SK-N-SH (cell line): ENCODE data around the gene LY6G6D. TPM values are rescaled to one million over a fixed set of nuclear protein-coding genes. Genes with fewer than 3 reads are reported as not detected.

Source experiments
- CTCF ChIA-PET: fragments of 300-600, 350-600 bp; formaldehyde crosslinking; extraction: SDS; loops from one replicate; lab custom pipeline; 2021; lab: Yijun Ruan, JAX
- POLR2A ChIA-PET: fragments of 350-600 bp; sonication (Branson Sonifier 250); formaldehyde crosslinking; extraction: SDS; loops from one replicate; lab custom pipeline; 2020; ENCODE audit warnings: antibody characterized with exemption, inconsistent platforms; lab: Yijun Ruan, JAX
- DNase-seq: peaks from one replicate; pipeline ENCODE4 v3.0.0; 2012
- H2AFZ ChIP-seq: fragments of 200-600 bp; sonication (generic); 2 replicates; pipeline ENCODE4 v1.8.1; 2016; ENCODE audit warnings: antibody characterized with exemption, mild to moderate bottlenecking, low read depth
- H3F3A ChIP-seq: fragments of 200-600 bp; sonication (generic); replicated peaks from 2 replicates; pipeline ENCODE3; 2016; ENCODE audit warnings: antibody characterized with exemption, mild to moderate bottlenecking; ENCODE audit not compliant: insufficient read depth
- H3K27ac ChIP-seq, 2 experiments: fragments of 200-500 bp in 1 of 2; fragments of 200-600 bp in 1 of 2; sonication (Bioruptor generic) in 1 of 2; sonication (generic), shearing (Covaris generic) in 1 of 2; 2 replicates each; pipeline versions ENCODE4 v1.5.1 to v1.6.1; 2014 to 2016; ENCODE audit warnings: low read depth in 2 of 2, inconsistent platforms in 1 of 2, low read length in 1 of 2, mild to moderate bottlenecking in 1 of 2, mixed read lengths in 1 of 2
- H3K27me3 ChIP-seq: fragments of 200-600 bp; sonication (generic), shearing (Covaris generic); 2 replicates; pipeline ENCODE4 v1.6.1; 2016; ENCODE audit warnings: mixed run types; ENCODE audit not compliant: insufficient read depth
- H3K36me3 ChIP-seq, 2 experiments: fragments of 200-500 bp in 1 of 2; fragments of 200-600 bp in 1 of 2; sonication (Bioruptor generic) in 1 of 2; sonication (generic) in 1 of 2; replicated peaks in 1 of 2; 2 replicates each; pipeline versions ENCODE3 to v1.5.1; 2014 to 2016; ENCODE audit warnings: low read length in 1 of 2, mild to moderate bottlenecking in 1 of 2; ENCODE audit not compliant: insufficient read depth in 2 of 2, control insufficient read depth in 1 of 2
- H3K4me1 ChIP-seq, 2 experiments: fragments of 200-500 bp in 1 of 2; fragments of 200-600 bp in 1 of 2; sonication (Bioruptor generic) in 1 of 2; sonication (generic), shearing (Covaris generic) in 1 of 2; 2 replicates each; pipeline versions ENCODE4 v1.5.1 to v1.6.1; 2014 to 2016; ENCODE audit warnings: low read depth in 1 of 2, low read length in 1 of 2, mixed run types in 1 of 2; ENCODE audit not compliant: insufficient read depth in 2 of 2, control insufficient read depth in 1 of 2
- H3K4me2 ChIP-seq: fragments of 200-600 bp; sonication (generic), shearing (Covaris generic); 2 replicates; pipeline ENCODE4 v1.6.1; 2017; ENCODE audit warnings: mixed run types
- H3K4me3 ChIP-seq, 2 experiments: fragments of 200-500 bp in 1 of 2; fragments of 200-600 bp in 1 of 2; sonication (Bioruptor generic) in 1 of 2; sonication (generic), shearing (Covaris generic) in 1 of 2; 2 replicates each; pipeline versions ENCODE4 v1.5.1 to v1.8.1; 2014 to 2016; ENCODE audit warnings: low read depth in 2 of 2, inconsistent platforms in 1 of 2, low read length in 1 of 2, mild to moderate bottlenecking in 1 of 2, mixed read lengths in 1 of 2, moderate library complexity in 1 of 2
- H3K79me2 ChIP-seq: fragments of 200-600 bp; sonication (generic); 2 replicates; pipeline ENCODE4 v1.8.1; 2017; ENCODE audit warnings: mild to moderate bottlenecking; ENCODE audit not compliant: insufficient read depth
- H3K9ac ChIP-seq: fragments of 200-600 bp; sonication (generic); 2 replicates; pipeline ENCODE4 v1.6.1; 2017; ENCODE audit warnings: mixed run types
- H3K9me2 ChIP-seq: fragments of 200-600 bp; sonication (generic); 2 replicates; pipeline ENCODE4 v1.6.1; 2017; ENCODE audit warnings: mixed run types
- H3K9me3 ChIP-seq: fragments of 200-600 bp; sonication (generic); 2 replicates; pipeline ENCODE4 v1.6.1; 2017; ENCODE audit warnings: mixed run types, mild to moderate bottlenecking, moderate library complexity
- H4K20me1 ChIP-seq: fragments of 200-600 bp; sonication (generic); 2 replicates; pipeline ENCODE4 v1.6.1; 2017; ENCODE audit warnings: mild to moderate bottlenecking, mixed run types; ENCODE audit not compliant: insufficient read depth
- CHD2 ChIP-seq: fragments of 150-350 bp; IDR thresholded peaks from 2 replicates; pipeline ENCODE4 v1.6.1; 2018; ENCODE audit warnings: low read length; ENCODE audit not compliant: partially characterized antibody
- ELF1 ChIP-seq: IDR thresholded peaks from 2 replicates; pipeline ENCODE4 v1.4.0; 2012
- EZH2phosphoT487 ChIP-seq: fragments of 200-600 bp; sonication (generic); IDR thresholded peaks from 2 replicates; pipeline ENCODE4 v1.6.1; 2017; ENCODE audit warnings: low read depth, mixed run types, mild to moderate bottlenecking, antibody characterized with exemption, moderate library complexity, borderline replicate concordance
- FOSL2 ChIP-seq: IDR thresholded peaks from 2 replicates; pipeline ENCODE4 v1.4.0; 2012; ENCODE audit warnings: low read depth, mild to moderate bottlenecking, moderate library complexity, borderline replicate concordance
- GABPA ChIP-seq: IDR thresholded peaks from 2 replicates; pipeline ENCODE4 v1.4.0; 2012; ENCODE audit warnings: low read depth, mild to moderate bottlenecking
- JUND ChIP-seq: IDR thresholded peaks from 2 replicates; pipeline ENCODE4 v1.4.0; 2012
- NFIC ChIP-seq: IDR thresholded peaks from 2 replicates; pipeline ENCODE4 v1.4.0; 2012; ENCODE audit warnings: borderline replicate concordance
- NRF1 ChIP-seq: IDR thresholded peaks from 2 replicates; pipeline ENCODE4 v1.6.1; 2012; ENCODE audit warnings: low read depth, mild to moderate bottlenecking, low read length
- RAD21 ChIP-seq: IDR thresholded peaks from 2 replicates; pipeline ENCODE4 v1.6.1; 2012; ENCODE audit warnings: mild to moderate bottlenecking, low read length
- RCOR1 ChIP-seq: fragments of 150-350 bp; IDR thresholded peaks from 2 replicates; pipeline ENCODE4 v1.6.1; 2017; ENCODE audit warnings: antibody characterized with exemption, low read length
- SIN3A ChIP-seq: IDR thresholded peaks from 2 replicates; pipeline ENCODE4 v1.6.1; 2012; ENCODE audit warnings: low read depth, mild to moderate bottlenecking, low read length, moderate library complexity, borderline replicate concordance
- TCF12 ChIP-seq: IDR thresholded peaks from 2 replicates; pipeline ENCODE4 v1.4.0; 2012
- WGBS: methylation state at CpG from one replicate; pipeline ENCODE4 v1.1.6; 2017; ENCODE audit warnings: low lambda C conversion rate; 5-methylcytosine and 5-hydroxymethylcytosine counted together
- polyA plus RNA-seq, 3 experiments: library from polyadenylated mRNA; depleted of rRNA; stranded (reverse); fragments of >200 nt; gene quantifications; 2 replicates each; pipeline ENCODE4 v1.2.3, GENCODE V29; 2012
- TF ChIP-seq, protein P1 (sequence below): fragments of 150-350 bp; IDR thresholded peaks from 2 replicates; pipeline ENCODE4 v1.6.1; 2016; ENCODE audit warnings: mild to moderate bottlenecking, low read depth, low read length
- TF ChIP-seq, protein P2 (sequence below): IDR thresholded peaks from 2 replicates; pipeline ENCODE4 v1.4.0; 2012; ENCODE audit warnings: low read depth, borderline replicate concordance
- TF ChIP-seq, protein P3 (sequence below): fragments of 150-350 bp; IDR thresholded peaks from 2 replicates; pipeline ENCODE4 v1.6.1; 2017; ENCODE audit warnings: antibody characterized with exemption, low read length, low read depth, borderline replicate concordance

Gene LY6G6D
- polyA plus RNA-seq, 1 of the 3 experiments (the other 2 are of a cell fraction), result not detected

DNA sequence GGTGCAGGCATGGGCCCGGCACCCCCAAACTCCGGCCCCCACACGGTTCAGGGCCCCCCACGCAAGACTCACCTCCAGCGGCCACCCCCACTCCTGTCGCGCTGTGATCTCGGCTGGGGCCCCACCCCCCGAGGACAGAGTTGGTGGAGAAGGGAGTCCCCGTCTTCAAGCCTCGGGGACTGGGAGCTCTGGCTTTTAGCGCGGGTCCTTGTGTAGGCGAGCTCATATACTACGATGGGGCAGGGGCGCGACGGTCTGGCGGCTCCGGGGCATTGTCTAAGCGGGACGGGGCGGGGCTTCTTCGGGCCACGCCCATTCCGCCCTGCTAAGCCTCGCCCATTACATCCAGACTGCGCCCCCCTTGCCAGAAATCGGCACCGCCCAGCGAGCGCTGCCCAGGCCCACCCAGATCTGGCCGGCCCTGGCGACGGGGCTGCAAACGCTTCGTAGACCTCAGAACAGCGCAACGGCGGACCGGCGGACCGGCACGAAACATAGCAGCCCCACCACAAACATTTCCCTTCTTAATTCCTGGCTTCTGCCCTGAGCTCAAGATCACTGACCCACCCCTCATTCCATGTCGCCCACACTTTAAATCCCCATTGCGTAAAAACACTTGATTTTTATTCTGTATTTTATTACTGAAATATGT, 15.0 kb downstream of the LY6G6D start (continued):
- TF ChIP-seq, protein P1, sequence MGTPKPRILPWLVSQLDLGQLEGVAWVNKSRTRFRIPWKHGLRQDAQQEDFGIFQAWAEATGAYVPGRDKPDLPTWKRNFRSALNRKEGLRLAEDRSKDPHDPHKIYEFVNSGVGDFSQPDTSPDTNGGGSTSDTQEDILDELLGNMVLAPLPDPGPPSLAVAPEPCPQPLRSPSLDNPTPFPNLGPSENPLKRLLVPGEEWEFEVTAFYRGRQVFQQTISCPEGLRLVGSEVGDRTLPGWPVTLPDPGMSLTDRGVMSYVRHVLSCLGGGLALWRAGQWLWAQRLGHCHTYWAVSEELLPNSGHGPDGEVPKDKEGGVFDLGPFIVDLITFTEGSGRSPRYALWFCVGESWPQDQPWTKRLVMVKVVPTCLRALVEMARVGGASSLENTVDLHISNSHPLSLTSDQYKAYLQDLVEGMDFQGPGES, result no peak
- no peak for TF ChIP-seq NFIC
- no peak for TF ChIP-seq RCOR1

DNA sequence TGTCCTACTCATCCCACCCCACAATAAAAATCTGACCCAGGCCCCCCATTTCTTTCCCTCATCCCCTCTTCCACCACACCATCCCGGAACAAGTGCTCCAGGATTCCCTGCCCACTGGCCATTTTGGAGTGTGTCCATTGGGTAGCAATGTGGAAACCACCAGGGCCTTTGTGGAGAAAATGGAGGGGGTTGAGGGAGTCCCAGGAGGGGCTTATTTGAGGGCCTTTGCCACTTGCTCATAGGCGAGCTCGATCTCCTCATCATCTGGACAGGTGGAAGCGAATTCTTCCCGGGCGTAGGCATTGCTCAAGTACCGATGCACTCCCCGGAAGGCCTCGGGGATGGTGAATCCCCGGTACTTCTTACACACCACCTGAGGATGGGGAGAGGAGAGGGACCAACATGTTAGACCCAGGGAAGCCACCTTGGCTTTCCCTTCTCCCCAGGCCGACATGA, 15.5 kb downstream of the LY6G6D start:
- Histone ChIP-seq H3K27me3 (no peaks in the 10 kb centered on the region), H3F3A (peaks cover 51% of the 10 kb centered on the region), H3K4me1 (peaks cover 21 to 25% of the 10 kb centered on the region in 2 experiments; a peak in 2 of 4 replicates), H3K27ac (peak overlapping the region; percentile 94; a peak in 3 of 4 replicates), H3K4me3 (peak overlapping the region in 1 of 2 experiments; percentile 93; a peak in 2 of 4 replicates), H3K4me2 (peak overlapping the region; percentile 98), H3K9ac (peak overlapping the region; percentile 98; the same call in 1 of the 2 replicates), H4K20me1 (peaks cover 27% of the 10 kb centered on the region), H3K79me2 (peaks cover 57% of the 10 kb centered on the region), H3K36me3 (peaks cover 51 to 60% of the 10 kb centered on the region in 2 experiments), H2AFZ (no peak overlapping the region), H3K9me2 (no peaks in the 10 kb centered on the region), H3K9me3 (no peaks in the 10 kb centered on the region)
- 97% methylated on average over 11 of the region's 11 CpGs for WGBS
- DNase-seq, result no peak
- POLR2A ChIA-PET, result interaction anchor here (1.0 to 2.0 kb wide), 6 partner anchors 10 to 104 kb away, joined by 3 to 10 read pairs (median 4); partner anchors contain the start of genes HSPA1B and VARS1
- no peak for TF ChIP-seq SIN3A
- TF ChIP-seq, protein P2, sequence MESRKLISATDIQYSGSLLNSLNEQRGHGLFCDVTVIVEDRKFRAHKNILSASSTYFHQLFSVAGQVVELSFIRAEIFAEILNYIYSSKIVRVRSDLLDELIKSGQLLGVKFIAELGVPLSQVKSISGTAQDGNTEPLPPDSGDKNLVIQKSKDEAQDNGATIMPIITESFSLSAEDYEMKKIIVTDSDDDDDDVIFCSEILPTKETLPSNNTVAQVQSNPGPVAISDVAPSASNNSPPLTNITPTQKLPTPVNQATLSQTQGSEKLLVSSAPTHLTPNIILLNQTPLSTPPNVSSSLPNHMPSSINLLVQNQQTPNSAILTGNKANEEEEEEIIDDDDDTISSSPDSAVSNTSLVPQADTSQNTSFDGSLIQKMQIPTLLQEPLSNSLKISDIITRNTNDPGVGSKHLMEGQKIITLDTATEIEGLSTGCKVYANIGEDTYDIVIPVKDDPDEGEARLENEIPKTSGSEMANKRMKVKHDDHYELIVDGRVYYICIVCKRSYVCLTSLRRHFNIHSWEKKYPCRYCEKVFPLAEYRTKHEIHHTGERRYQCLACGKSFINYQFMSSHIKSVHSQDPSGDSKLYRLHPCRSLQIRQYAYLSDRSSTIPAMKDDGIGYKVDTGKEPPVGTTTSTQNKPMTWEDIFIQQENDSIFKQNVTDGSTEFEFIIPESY, result no peak
- TF ChIP-seq GABPA, result no peak
- no peak for TF ChIP-seq TCF12
- TF ChIP-seq, protein P3, sequence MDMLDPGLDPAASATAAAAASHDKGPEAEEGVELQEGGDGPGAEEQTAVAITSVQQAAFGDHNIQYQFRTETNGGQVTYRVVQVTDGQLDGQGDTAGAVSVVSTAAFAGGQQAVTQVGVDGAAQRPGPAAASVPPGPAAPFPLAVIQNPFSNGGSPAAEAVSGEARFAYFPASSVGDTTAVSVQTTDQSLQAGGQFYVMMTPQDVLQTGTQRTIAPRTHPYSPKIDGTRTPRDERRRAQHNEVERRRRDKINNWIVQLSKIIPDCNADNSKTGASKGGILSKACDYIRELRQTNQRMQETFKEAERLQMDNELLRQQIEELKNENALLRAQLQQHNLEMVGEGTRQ, result no peak
- no peak for TF ChIP-seq NRF1
- TF ChIP-seq JUND, result no peak
- no peak for TF ChIP-seq RAD21
- no peak for TF ChIP-seq EZH2phosphoT487
- no peak for TF ChIP-seq ELF1
- TF ChIP-seq CHD2, result no peak
- no peak for TF ChIP-seq FOSL2
- CTCF ChIA-PET, result interaction anchor here (0.6 to 7.3 kb wide), 17 partner anchors 9 to 220 kb away, joined by 3 to 45 read pairs (median 5); partner anchors contain the start of genes ABHD16A, ATP6V1G2, GPANK1 and LSM2
